DMS 273 treated with DMSO at 0.1 percent for 48 hours (cell line): ENCODE data around the gene KPTN.
"Not testable (repeated sequence)": the region's sequence is repeated elsewhere in the genome, so short reads cannot be mapped to it uniquely, and the experiment has no call there.

Experiments
- DNase-seq: peaks from one replicate; lab custom pipeline; 2025; lab: John Stamatoyannopoulos, UW

KPTN gene

GRCh38 chr19:47491358-47492136 is 7.5 kb upstream of the KPTN start:
- no peak for DNase-seq

- no peak for DNase-seq
These were observed 6.8 kb upstream of the KPTN start for GRCh38 chr19:47490847-47491246.

GRCh38 chr19:47490031-47490430 is 6.0 kb upstream of the KPTN start:
- no peak for DNase-seq

GRCh38 chr19:47489072-47489914 is 5.3 kb upstream of the KPTN start:
- no peak for DNase-seq

GRCh38 chr19:47487551-47488515 is 3.8 kb upstream of the KPTN start:
- no peak for DNase-seq

- no peak for DNase-seq
These were observed 2.9 kb upstream of the KPTN start for GRCh38 chr19:47486900-47487299.

- DNase-seq, result not testable (repeated sequence)
These were observed 2.2 kb upstream of the KPTN start for GRCh38 chr19:47486220-47486619.

GRCh38 chr19:47485210-47485609 is 1.2 kb upstream of the KPTN start:
- DNase-seq, result no peak

- DNase-seq, result no peak
These were observed 819 bp downstream of the KPTN start for GRCh38 chr19:47483200-47483599.

- no peak for DNase-seq
These were observed 2.5 kb downstream of the KPTN start for GRCh38 chr19:47481460-47482052.

GRCh38 chr19:47480658-47481057 is 3.4 kb downstream of the KPTN start:
- no peak for DNase-seq

GRCh38 chr19:47479701-47480503 is 4.1 kb downstream of the KPTN start:
- no peak for DNase-seq

GRCh38 chr19:47476438-47476972 is 7.5 kb downstream of the KPTN start:
- DNase-seq, result no peak

- DNase-seq, result no peak
These were observed 8.6 kb downstream of the KPTN start for GRCh38 chr19:47475465-47475864.

GRCh38 chr19:47473336-47473735 is 10.7 kb downstream of the KPTN start:
- DNase-seq, result no peak

GRCh38 chr19:47471733-47472457 is 12.1 kb downstream of the KPTN start, which contains the start of gene SLC8A2:
Gene SLC8A2, minus strand, starts transcription at chr19:47471893. Its CDS starts 5,490 bp downstream, at chr19:47466403.
- no peak for DNase-seq

GRCh38 chr19:47471381-47471732 is 12.7 kb downstream of the KPTN start:
- DNase-seq, result no peak

GRCh38 chr19:47470447-47471195 is 13.4 kb downstream of the KPTN start:
- no peak for DNase-seq

- DNase-seq, result no peak
These were observed 14.3 kb downstream of the KPTN start for GRCh38 chr19:47469719-47470118.
